ENCODE data around the gene NUB1.

DNA sequence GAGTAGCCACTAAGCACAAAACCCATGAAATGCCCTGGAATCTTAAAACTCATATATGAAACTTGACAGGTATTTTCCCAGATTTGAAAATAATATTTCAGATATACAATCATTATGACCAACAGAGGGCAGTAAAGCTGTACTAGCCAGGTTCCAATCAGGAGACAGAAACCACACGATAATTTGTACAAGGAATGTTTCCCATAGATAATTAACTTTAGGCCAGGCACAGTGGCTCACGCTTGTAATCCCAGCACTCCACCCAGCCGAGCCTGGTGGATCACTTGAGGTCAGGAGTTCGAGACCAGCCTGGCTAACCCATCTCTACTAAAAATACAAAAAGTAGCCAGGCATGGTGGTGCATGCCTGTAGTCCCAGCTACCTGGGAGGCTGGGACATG lies 31.0 kb upstream of the NUB1 start:
- no peak for TF ChIP-seq SUZ12 (IDR thresholded peaks at IDR 0.05)
- TF ChIP-seq FOXA1 (IDR thresholded peaks at IDR 0.05): no peak

All from HEK293T (cell line).